SW480 (cell line): ENCODE measurements around the gene UBE2E3.
A peak's percentile ranks its signal among the peaks of the same experiment; 100 is the strongest.
"Not testable (repeated sequence)": the region's sequence is repeated elsewhere in the genome, so short reads cannot be mapped to it uniquely, and the experiment has no call there.

ENCODE experiments used
- DNase-seq: peaks from one replicate; pipeline ENCODE4 v3.0.0-alpha.2; 2016; ENCODE audit warnings: low spot score

The UBE2E3 gene

DNA sequence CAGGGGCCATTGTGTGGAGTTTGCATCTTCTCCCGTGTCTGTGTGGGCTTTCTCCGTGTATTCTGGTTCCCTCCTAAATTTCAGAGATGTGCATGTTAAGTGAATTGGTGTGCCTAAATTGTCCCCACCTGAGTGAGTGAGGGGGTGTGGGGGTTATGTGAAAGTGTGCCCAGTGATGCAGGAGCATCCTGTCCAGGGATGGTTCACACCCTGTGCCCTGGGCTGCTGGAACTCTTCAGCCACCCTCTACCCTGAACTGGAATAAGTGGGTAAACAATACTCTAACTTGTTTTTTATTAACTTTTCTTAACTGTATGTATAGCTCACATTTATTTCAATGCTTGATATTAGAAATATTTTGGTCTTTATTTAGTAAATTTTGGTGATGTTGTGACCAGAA is 56.0 kb downstream of the UBE2E3 start:
- DNase-seq = no peak

GRCh38 chr2:181036848-181037603 is 56.6 kb downstream of the UBE2E3 start:
- DNase-seq = peak; percentile 19

DNA sequence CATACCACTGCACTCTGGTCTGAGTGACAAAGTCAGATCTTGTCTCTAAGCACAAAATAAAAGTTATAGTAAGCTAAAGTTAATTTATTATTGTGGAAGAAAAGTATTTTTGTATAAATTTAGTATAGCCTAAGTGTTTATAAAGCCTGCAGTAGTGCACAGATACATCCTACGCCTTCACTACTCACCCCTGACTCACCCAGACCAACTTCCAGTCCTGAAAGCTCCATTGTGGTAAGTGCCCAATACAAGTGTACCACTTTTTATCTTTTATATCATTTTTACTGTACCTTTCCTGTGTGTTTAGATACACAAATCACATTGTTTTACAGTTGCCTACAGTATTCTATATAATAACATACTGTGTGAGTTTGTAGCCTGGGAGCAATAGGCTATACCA is 57.5 kb downstream of the UBE2E3 start:
- no peak for DNase-seq

DNA sequence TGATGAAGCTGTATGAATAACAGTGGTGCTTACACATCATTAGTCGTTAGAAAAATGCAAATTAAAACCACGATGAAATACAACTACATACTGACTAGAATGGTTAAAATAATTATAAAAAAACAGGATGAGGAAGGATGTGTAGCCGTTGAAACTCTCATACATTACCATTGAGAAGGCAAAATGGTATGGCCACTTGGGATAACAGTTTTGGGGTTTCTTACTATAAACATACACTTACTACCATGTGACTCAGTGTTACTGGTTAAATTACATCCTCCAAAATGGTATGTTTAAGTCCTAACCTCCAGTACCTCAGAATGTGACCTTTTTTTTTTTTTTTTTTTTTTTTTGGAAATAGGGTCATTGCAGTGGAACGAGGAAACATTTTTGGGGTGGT is 58.4 kb downstream of the UBE2E3 start:
- DNase-seq = no peak

GRCh38 chr2:181040839-181041238 is 60.4 kb downstream of the UBE2E3 start:
- not testable (repeated sequence) for DNase-seq

DNA sequence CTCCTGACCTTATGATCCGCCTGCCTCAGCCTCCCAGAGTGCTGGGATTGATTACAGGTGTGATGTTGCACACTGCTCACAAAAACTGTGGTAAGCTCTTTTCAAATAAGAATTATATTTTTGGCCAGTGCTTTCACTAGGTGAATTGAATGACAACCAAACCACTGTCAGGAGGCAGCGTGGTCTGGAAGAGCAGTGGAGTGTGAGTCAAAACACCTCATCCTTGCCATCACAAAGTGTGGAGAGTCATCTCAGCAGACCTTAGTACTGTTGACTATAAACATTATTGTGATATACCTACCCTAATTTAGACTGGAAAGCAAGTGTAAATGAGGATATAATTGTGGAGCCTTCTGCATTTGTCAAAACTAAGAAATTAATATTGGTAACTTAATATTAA is 61.3 kb downstream of the UBE2E3 start:
- DNase-seq = no peak

GRCh38 chr2:181042706-181043105 is 62.3 kb downstream of the UBE2E3 start:
- DNase-seq = no peak

GRCh38 chr2:181046833-181047232 is 66.4 kb downstream of the UBE2E3 start:
- DNase-seq = no peak

GRCh38 chr2:181047829-181048228 is 67.4 kb downstream of the UBE2E3 start:
- DNase-seq = no peak

- no peak for DNase-seq
Observed at GRCh38 chr2:181051861-181052522, 71.6 kb downstream of the UBE2E3 start.

DNA sequence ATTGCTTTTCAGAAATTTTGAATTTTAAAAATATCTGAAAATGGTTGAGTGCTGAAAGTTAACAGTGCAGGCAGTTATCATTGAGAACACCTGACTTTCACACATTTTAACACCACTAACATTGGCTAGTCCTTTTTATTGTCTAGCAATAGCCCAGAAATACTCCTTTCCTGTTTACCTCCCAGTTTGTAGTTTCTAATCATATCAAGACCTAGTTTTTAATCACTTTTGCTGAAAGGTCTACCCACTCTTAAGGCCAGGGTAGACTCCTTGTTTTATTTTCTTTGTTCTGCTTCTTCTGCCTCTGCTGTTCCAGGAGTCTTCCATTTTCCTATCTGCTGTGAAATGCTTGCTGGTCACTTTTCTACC is 72.1 kb downstream of the UBE2E3 start:
- no peak for DNase-seq

- no peak for DNase-seq
Observed at GRCh38 chr2:181054256-181054655, 73.9 kb downstream of the UBE2E3 start.

GRCh38 chr2:181054843-181055242 is 74.4 kb downstream of the UBE2E3 start:
- DNase-seq = no peak

DNA sequence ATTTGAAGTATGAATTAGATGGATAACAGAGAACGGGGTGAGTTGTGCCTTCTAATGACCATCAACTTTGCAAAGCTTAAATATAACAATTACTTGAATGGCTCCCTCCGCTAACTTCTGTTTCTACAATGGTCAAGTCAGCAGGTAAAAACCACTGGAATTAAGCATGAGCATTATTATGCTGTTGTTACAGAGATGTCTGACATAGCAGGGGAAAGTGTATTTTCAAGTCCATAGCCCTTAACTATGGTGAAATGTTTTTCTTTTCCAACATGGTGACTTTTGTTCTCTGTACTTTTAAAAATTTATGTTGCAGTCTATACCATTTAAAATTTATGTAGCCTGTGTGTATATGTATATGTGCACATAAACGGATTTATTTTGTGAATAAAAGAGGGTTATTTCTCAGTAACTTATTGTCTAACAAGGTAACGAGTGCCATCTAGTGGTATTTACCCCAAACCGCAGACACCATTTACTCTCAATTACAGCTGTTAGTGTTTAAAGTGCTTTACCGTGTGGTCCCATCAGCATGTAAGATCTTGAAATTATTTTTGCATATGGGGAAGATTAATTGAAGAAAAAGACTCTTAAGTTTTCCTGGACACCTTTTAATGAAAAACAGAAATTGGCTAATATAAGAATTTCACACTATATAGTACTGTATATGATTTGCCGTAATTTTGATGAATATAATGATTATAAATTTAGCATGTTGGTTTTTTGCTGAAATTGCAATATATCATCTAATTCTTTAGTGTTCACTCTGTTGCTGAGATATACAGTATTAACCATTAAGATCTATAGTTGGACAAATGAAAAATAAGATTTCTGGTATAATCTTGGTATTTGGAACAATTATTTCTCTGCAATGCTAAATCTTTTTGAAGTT is 78.2 kb downstream of the UBE2E3 start:
- DNase-seq = peak; percentile 6

- DNase-seq = no peak
Observed at GRCh38 chr2:181063696-181064095, 83.3 kb downstream of the UBE2E3 start.

GRCh38 chr2:181065458-181065857 is 85.1 kb downstream of the UBE2E3 start:
- no peak for DNase-seq

- no peak for DNase-seq
Observed at GRCh38 chr2:181066333-181066732, 85.9 kb downstream of the UBE2E3 start.

GRCh38 chr2:181070119-181070835 is 89.9 kb downstream of the UBE2E3 start:
- DNase-seq = no peak

DNA sequence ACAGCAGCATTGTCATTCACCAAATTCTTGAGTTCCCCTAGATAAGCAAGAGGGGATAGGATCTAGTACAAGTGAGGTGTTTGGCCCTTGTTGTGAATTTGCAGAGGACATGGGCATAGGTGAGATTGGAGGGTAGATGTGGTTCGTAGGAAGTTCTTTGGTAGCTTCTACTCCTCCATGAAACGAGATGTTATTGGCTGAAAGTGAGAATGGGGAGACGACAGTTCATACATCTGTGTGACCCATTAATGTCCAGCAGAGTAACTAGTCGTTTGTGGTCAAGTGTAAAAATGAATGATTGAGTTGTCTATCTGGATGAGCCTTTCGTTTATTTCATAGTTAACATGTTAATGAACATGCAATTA is 90.4 kb downstream of the UBE2E3 start:
- DNase-seq = no peak

DNA sequence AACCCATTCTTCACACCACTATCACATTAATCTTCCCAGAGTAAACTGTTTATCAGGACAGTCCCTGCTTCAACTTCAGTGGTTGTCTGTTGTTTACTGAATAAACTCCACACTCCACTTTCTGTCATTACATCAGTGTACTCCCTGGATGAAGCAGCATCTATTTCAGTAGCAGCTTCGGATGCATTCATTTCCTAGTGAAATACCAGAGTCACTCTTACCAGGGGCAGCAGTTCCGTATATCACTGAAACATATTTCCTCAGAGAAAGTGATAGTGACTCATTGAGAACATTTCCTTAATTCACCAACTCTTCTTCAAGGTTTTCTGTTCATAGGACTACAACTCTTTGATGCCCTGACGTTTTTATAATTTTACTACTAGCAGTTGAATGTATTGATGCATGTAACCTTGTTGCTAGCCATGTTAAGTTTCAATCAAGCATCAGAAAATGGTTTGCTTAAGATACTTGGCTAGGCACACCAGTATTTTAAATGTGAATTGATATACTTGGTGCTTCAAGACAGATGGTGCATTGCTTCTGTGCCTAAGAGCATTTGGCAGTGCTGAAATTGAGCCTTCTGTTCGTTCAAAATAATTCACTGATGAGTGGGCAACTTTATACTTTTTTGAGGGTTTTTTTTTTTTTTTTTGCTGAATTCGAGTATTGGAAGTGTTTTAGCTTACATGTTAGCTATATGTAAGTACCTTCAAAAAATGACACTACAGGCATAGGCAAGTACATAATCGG is 92.3 kb downstream of the UBE2E3 start:
- DNase-seq = no peak

- DNase-seq = no peak
Observed at GRCh38 chr2:181073896-181074295, 93.5 kb downstream of the UBE2E3 start.

DNA sequence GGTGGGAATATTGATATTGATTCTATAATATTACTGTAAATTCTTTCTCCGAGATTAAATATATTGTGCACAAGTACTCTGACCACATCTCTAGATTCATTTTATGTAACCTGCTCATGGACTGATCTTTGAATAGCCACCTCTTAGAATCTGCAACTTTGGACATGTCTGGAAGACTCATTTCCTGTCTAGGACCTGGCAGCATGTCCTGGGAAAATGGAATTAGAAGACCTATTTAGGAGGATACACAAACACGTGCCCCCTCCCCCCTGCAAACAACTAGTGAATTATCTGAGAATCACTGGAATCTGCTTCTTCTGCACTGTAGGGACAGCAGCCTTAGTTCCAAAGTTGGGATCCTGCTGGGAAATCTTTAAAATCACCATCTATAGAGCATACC is 94.1 kb downstream of the UBE2E3 start:
- DNase-seq = no peak
